ENCODE data around the gene DGCR6.

DNA sequence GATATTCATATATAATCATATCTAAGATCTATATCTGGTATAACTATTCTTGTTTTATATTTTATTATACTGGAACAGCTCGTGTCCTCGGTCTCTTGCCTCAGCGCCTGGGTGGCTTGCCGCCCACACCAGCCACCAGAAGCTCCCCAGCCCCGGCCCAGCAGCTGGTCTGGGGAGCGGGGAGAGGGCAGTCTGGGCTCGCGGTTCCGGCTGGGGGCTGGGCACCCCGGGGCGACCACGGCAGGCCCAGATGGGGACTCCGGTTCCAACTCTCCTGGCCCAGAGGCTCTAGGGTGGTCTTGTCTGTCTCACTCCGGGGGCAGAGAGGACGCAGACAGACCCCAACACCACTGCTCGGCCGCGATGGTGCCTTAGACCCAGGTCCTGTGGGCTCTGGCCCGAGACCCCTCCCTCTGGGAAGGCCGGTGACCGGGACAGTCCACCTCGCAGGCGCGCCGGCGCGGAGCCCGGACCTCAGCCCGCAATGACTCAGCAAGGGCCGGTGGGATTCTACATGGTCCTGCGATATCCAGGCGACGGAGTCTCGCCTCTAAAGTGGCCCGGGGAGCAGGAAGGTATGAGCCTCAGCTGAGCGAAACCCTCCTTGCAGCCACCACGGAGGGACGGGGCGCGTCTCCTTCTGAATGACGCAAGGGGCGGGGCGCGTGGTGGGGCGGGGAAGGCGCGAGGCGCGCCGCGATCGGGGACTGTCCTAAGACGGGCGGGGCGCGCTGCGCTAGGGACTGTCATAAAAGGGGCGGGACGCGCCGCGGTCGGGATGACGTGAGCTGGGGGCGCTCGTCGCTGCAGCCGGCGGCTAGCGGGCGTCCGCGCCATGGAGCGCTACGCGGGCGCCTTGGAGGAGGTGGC, at the start of gene DGCR6:
- TF ChIP-seq, protein P1, sequence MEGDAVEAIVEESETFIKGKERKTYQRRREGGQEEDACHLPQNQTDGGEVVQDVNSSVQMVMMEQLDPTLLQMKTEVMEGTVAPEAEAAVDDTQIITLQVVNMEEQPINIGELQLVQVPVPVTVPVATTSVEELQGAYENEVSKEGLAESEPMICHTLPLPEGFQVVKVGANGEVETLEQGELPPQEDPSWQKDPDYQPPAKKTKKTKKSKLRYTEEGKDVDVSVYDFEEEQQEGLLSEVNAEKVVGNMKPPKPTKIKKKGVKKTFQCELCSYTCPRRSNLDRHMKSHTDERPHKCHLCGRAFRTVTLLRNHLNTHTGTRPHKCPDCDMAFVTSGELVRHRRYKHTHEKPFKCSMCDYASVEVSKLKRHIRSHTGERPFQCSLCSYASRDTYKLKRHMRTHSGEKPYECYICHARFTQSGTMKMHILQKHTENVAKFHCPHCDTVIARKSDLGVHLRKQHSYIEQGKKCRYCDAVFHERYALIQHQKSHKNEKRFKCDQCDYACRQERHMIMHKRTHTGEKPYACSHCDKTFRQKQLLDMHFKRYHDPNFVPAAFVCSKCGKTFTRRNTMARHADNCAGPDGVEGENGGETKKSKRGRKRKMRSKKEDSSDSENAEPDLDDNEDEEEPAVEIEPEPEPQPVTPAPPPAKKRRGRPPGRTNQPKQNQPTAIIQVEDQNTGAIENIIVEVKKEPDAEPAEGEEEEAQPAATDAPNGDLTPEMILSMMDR (IDR thresholded peaks at IDR 0.05), result no peak
- no peak for TF ChIP-seq POLR2A (IDR thresholded peaks at IDR 0.05)
